Left lobe of liver (tissue), 2 donors: ENCODE measurements around the gene TNFRSF8. TPM values are rescaled to one million over a fixed set of nuclear protein-coding genes. Genes with fewer than 3 reads are reported as not detected.
"Not testable (repeated sequence)": the region's sequence is repeated elsewhere in the genome, so short reads cannot be mapped to it uniquely, and the experiment has no call there.

Experiments used
- ATAC-seq: fragments of 200-7000 bp; cut with Tn5 transposase; one replicate; pipeline ENCODE4 v1.9.1; 2020; ENCODE audit warnings: mild to moderate bottlenecking, moderate library complexity
- DNase-seq: peaks from one replicate; pipeline ENCODE4 v3.0.0-alpha.2; 2020; ENCODE audit warnings: low spot score
- total RNA-seq: library from RNA; stranded (reverse); gene quantifications from one replicate; pipeline ENCODE4 v1.2.1, GENCODE V29; 2021
- donor health status: DM: no; HTN: no; CAD: no; lungs with moderate emphysema.
- donor health status: DM: no; HTN: yes; CAD: no.

Gene TNFRSF8
- total RNA-seq, 1 donor from 2014 or later: 0.18 TPM

GRCh38 chr1:12038356-12039163, 24.5 kb upstream of the TNFRSF8 start:
- ATAC-seq: no peak
- DNase-seq: no peak

GRCh38 chr1:12039164-12039525, 24.0 kb upstream of the TNFRSF8 start:
- ATAC-seq: no peak
- no peak for DNase-seq

- ATAC-seq, DNase-seq: not testable (repeated sequence)
These were observed 23.2 kb upstream of the TNFRSF8 start for GRCh38 chr1:12039824-12040456.

GRCh38 chr1:12040457-12041051, 22.5 kb upstream of the TNFRSF8 start:
- DNase-seq (no peak), ATAC-seq (no peak)

- DNase-seq: not testable (repeated sequence)
These were observed 18.8 kb upstream of the TNFRSF8 start for GRCh38 chr1:12044187-12044877.

GRCh38 chr1:12046749-12047119, 16.4 kb upstream of the TNFRSF8 start:
- DNase-seq (no peak), ATAC-seq (no peak)

More at GRCh38 chr1:12044187-12044877, 18.8 kb upstream of the TNFRSF8 start:
- ATAC-seq: not testable (repeated sequence)

GRCh38 chr1:12047120-12047876, 15.8 kb upstream of the TNFRSF8 start:
- ATAC-seq: no peak

GRCh38 chr1:12048372-12048771, 14.7 kb upstream of the TNFRSF8 start:
- DNase-seq (no peak), ATAC-seq (no peak)

More at GRCh38 chr1:12047120-12047876, 15.8 kb upstream of the TNFRSF8 start:
- no peak for DNase-seq

- ATAC-seq (no peak), DNase-seq (no peak)
These were observed 13.5 kb upstream of the TNFRSF8 start for GRCh38 chr1:12049616-12050015.

- no peak for ATAC-seq
These were observed 11.7 kb upstream of the TNFRSF8 start for GRCh38 chr1:12051361-12051760.

GRCh38 chr1:12052008-12052573, 11.0 kb upstream of the TNFRSF8 start:
- no peak for DNase-seq
- peak; percentile 25 for ATAC-seq

More at GRCh38 chr1:12051361-12051760, 11.7 kb upstream of the TNFRSF8 start:
- no peak for DNase-seq

- DNase-seq: no peak
These were observed 10.0 kb upstream of the TNFRSF8 start for GRCh38 chr1:12052997-12053686.

GRCh38 chr1:12053752-12054548, 9.2 kb upstream of the TNFRSF8 start:
- DNase-seq (no peak), ATAC-seq (no peak)

More at GRCh38 chr1:12052997-12053686, 10.0 kb upstream of the TNFRSF8 start:
- ATAC-seq: peak; percentile 64

- DNase-seq (no peak), ATAC-seq (no peak)
These were observed 7.8 kb upstream of the TNFRSF8 start for GRCh38 chr1:12055259-12055658.

- DNase-seq (no peak), ATAC-seq (no peak)
These were observed 6.7 kb upstream of the TNFRSF8 start for GRCh38 chr1:12056331-12056841.

GRCh38 chr1:12057382-12057781, 5.7 kb upstream of the TNFRSF8 start:
- ATAC-seq: no peak

GRCh38 chr1:12057940-12058687, 5.0 kb upstream of the TNFRSF8 start:
- DNase-seq (no peak), ATAC-seq (no peak)

More at GRCh38 chr1:12057382-12057781, 5.7 kb upstream of the TNFRSF8 start:
- no peak for DNase-seq

- DNase-seq: no peak
- ATAC-seq: no peak
These were observed 3.9 kb upstream of the TNFRSF8 start for GRCh38 chr1:12059226-12059625.
